Chondrocyte (in vitro differentiated cells): Measurements from ENCODE around the gene IP6K1. TPM values are rescaled to one million over a fixed set of nuclear protein-coding genes. Genes with fewer than 3 reads are reported as not detected.
"Not testable (repeated sequence)": the region's sequence is repeated elsewhere in the genome, so short reads cannot be mapped to it uniquely, and the experiment has no call there.

Experiments used
- DNase-seq: peaks from one replicate; pipeline ENCODE4 v3.0.0; 2021; ENCODE audit warnings: mixed read lengths, low spot score
- H3K27ac Mint-ChIP-seq: one replicate; pipeline ENCODE4 v1.8.0; 2021; ENCODE audit warnings: mild to moderate bottlenecking, moderate library complexity, mixed read lengths; ENCODE audit not compliant: unreplicated experiment
- H3K27me3 Mint-ChIP-seq: 2 replicates; pipeline ENCODE4 v1.8.0; 2021; ENCODE audit warnings: low read depth, mixed read lengths
- H3K36me3 Mint-ChIP-seq: 2 replicates; pipeline ENCODE4 v1.8.0; 2021; ENCODE audit warnings: low read depth, mixed read lengths
- H3K4me1 Mint-ChIP-seq: 2 replicates; pipeline ENCODE4 v1.8.0; 2021; ENCODE audit warnings: low read depth, mild to moderate bottlenecking, mixed read lengths
- H3K4me3 Mint-ChIP-seq: one replicate; pipeline ENCODE4 v1.8.0; 2021; ENCODE audit warnings: mild to moderate bottlenecking, moderate library complexity, mixed read lengths; ENCODE audit not compliant: unreplicated experiment
- H3K9me3 Mint-ChIP-seq: 2 replicates; pipeline ENCODE4 v1.8.0; 2021; ENCODE audit warnings: low read depth, mixed read lengths
- total RNA-seq: library from RNA; stranded (reverse); gene quantifications from 3 replicates; pipeline ENCODE4 v1.2.1, GENCODE V29; 2021
- TF ChIP-seq, protein P1 (sequence below): fragments of 200-600 bp; sonication (generic); IDR thresholded peaks from 2 replicates; pipeline ENCODE4 v1.5.0; 2021; ENCODE audit warnings: antibody characterized with exemption, mild to moderate bottlenecking, moderate library complexity

The IP6K1 gene
- total RNA-seq, 1 donor from 2014 or later, result 40.1 TPM

DNA sequence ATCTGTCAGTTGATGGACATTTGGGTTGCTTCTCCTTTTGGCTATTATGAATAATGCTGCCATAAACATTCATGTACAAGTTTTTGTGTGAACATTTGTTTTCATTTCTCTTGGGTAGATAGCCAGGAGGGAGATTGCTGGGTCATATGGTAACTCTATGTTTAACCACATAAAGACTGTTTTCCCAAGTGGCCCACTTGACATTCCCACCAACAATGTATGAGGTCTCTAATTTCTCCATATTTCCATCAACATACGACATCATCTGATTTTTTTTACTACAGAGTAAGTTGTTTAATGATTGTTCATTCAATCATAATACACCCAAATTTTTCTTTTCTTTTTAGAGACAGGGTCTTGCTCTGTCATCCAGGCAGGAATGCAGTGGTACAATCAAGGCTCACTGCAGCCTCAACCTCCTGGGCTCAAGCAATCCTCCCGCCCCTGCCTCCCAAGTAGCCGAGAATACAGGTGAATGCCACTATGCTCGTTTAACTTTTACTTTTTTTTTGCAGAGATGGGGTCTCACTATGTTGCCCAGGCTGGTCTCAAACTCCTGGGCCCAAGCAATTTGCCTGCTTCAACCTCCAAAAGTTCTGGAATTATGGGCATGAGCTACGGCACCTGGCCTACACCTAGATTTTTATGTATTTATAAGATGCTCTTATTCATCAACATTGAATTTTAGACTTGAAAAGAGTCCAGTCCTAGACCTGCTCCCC, 6.8 kb downstream of the IP6K1 start:
- no peak overlapping the region for H3K27ac Mint-ChIP-seq
- TF ChIP-seq, protein P1, sequence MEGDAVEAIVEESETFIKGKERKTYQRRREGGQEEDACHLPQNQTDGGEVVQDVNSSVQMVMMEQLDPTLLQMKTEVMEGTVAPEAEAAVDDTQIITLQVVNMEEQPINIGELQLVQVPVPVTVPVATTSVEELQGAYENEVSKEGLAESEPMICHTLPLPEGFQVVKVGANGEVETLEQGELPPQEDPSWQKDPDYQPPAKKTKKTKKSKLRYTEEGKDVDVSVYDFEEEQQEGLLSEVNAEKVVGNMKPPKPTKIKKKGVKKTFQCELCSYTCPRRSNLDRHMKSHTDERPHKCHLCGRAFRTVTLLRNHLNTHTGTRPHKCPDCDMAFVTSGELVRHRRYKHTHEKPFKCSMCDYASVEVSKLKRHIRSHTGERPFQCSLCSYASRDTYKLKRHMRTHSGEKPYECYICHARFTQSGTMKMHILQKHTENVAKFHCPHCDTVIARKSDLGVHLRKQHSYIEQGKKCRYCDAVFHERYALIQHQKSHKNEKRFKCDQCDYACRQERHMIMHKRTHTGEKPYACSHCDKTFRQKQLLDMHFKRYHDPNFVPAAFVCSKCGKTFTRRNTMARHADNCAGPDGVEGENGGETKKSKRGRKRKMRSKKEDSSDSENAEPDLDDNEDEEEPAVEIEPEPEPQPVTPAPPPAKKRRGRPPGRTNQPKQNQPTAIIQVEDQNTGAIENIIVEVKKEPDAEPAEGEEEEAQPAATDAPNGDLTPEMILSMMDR, result no peak
- no peak overlapping the region for H3K4me3 Mint-ChIP-seq
- H3K4me1 Mint-ChIP-seq, result peaks cover 24% of the 10 kb centered on the region
- no peaks in the 10 kb centered on the region for H3K27me3 Mint-ChIP-seq
- peaks cover 3% of the 10 kb centered on the region for H3K36me3 Mint-ChIP-seq
- no peaks in the 10 kb centered on the region for H3K9me3 Mint-ChIP-seq
- peak; percentile 19 for DNase-seq

DNA sequence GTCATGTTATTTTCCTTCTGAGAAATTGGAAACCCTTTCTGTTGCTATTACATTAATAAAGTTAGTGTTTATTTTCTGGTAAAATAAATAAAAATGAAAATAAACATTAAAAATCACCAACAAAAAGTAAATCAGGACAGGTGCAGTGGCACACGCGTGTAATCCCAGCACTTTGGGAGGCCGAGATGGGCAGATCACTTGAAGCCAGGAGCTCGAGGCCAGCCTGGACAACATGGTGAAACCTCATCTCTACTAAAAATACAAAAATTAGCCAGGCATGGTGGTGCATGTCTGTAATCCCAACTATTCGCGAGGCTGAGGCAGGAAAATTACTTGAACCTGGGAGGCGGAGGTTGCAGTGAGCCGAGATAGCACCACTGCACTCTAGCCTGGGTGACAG, 10.2 kb downstream of the IP6K1 start:
- not testable (repeated sequence) for H3K27ac Mint-ChIP-seq, H3K36me3 Mint-ChIP-seq, H3K9me3 Mint-ChIP-seq, DNase-seq, H3K27me3 Mint-ChIP-seq, H3K4me3 Mint-ChIP-seq
- H3K4me1 Mint-ChIP-seq, result peaks cover 16% of the 10 kb centered on the region

DNA sequence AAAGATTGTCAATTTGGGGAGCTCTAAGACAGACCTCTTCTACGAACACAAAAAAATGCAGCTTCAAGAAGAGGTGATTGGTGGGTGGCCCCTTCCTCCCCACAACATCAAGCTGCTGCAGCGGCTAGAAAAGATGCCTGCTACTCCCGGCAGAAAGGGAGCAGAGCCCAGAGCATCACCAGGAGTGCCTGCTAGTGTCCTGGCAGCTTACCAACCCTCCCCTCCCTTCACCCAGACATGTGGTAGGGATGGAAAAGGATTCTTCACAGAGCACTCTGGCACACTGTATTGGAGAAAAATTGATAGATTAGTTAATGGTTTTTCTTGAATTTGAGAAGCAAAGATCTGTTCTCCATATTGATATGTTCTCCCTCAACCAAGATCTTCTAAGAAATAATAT, 10.8 kb downstream of the IP6K1 start:
- no peak overlapping the region for H3K4me3 Mint-ChIP-seq
- TF ChIP-seq, protein P1, result no peak
- peak; percentile 36 for DNase-seq
- peaks cover 2% of the 10 kb centered on the region for H3K36me3 Mint-ChIP-seq
- H3K9me3 Mint-ChIP-seq, result no peaks in the 10 kb centered on the region
- no peaks in the 10 kb centered on the region for H3K27me3 Mint-ChIP-seq
- H3K4me1 Mint-ChIP-seq, result peaks cover 17% of the 10 kb centered on the region
- H3K27ac Mint-ChIP-seq, result no peak overlapping the region

DNA sequence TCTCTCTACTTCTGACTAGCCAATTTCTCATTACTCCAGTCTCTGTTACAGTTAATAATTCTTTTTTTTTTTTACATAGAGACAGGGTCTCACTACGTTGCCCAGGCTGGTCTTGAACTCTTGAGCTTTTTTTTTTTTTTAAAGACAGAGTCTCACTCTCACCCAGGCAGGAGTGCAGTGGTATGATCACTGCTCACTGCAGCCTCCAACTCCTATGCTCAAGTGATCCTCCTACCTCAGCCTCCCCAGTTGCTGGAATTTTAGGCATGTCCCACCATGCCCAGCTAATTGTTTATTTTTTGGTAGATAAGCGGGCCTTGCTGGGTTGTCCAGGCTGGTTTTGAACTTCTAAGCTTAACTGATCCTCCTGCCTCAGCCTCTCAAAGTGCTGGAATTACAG, 13.6 kb downstream of the IP6K1 start:
- Mint-ChIP-seq H3K4me3 (no peak overlapping the region), H3K36me3 (peaks cover 2% of the 10 kb centered on the region), H3K4me1 (peaks cover 15% of the 10 kb centered on the region), H3K27me3 (no peaks in the 10 kb centered on the region), H3K27ac (no peak overlapping the region), H3K9me3 (no peaks in the 10 kb centered on the region)
- TF ChIP-seq, protein P1, result no peak
- DNase-seq, result no peak

DNA sequence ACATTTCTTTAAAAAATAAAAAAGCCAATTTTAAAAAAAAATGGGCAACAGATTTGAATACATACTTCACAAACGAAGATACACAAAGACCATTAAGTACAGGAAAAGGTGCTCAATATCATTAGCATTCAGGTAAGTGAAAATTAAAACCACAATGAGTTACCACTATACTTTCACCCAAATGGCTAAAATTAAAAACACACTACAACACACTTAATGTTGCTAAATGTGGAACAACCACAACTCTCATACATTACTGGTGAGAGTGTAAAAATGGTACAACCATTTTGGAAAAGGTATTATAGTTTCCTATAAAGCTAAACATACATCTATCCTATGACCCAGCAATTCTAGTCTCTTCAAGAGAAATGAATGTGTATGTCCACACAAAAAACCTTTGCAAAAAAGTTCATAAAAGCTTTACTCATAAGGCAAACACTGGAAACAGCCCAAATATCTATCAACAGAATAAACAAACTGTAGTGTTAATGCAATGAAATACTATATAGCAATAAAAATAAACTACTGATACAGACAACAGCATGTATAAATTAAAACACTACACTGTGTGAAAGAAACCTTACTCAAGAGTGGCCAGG, 14.9 kb downstream of the IP6K1 start:
- Mint-ChIP-seq H3K36me3 (no peaks in the 10 kb centered on the region), H3K4me3 (no peak overlapping the region), H3K27me3 (no peaks in the 10 kb centered on the region), H3K9me3 (no peaks in the 10 kb centered on the region), H3K4me1 (peaks cover 15% of the 10 kb centered on the region), H3K27ac (no peak overlapping the region)
- DNase-seq, result no peak
- TF ChIP-seq, protein P1, result no peak

DNA sequence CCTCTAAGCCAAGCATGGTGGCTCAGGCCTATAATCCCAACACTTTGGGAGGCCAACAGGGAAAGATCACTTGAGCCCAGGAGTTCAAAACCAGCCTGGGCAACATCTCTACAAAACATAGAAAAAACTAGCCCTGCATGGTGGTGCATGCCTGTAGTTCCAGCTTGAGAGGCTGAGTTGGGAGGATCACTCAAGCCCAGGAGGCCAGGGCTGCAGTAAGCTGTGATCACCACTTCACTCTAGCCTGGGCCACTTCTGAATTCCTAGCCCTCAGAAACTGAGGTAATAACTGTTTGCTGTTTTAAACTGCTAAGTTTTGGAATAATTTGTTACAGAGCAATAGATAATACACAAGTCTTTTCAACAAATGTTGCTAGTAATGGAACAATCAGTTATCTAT, 16.4 kb downstream of the IP6K1 start:
- Mint-ChIP-seq H3K36me3 (no peaks in the 10 kb centered on the region), H3K27ac (peak overlapping the region; percentile 73), H3K9me3 (no peaks in the 10 kb centered on the region), H3K27me3 (no peaks in the 10 kb centered on the region), H3K4me3 (no peak overlapping the region), H3K4me1 (peaks cover 15% of the 10 kb centered on the region)
- DNase-seq, result no peak
- TF ChIP-seq, protein P1, result no peak
